Measurements from ENCODE around the gene CAPN15. TPM values are rescaled to one million over a fixed set of nuclear protein-coding genes. Genes with fewer than 3 reads are reported as not detected.

Gene CAPN15
- total RNA-seq, 2 experiments from 2014 or later = 32.9 to 54.0 TPM

GRCh38 chr16:591892-592517, 64.5 kb downstream of the CAPN15 start:
- intact Hi-C loops (cut with micrococcal nuclease; ENCODE audit: unreplicated experiment) = no loop called here
- no peaks in the 10 kb centered on the region for H4K20me1 ChIP-seq (ENCODE audit: insufficient read depth, low read length)
- H2AFZ ChIP-seq (ENCODE audit: low read length) = no peak overlapping the region
- TF ChIP-seq CTCF (conservative IDR thresholded peaks at IDR 0.05; ENCODE audit: low read length) = no peak
- no peak for TF ChIP-seq EZH2phosphoT487 (IDR thresholded peaks at IDR 0.05; ENCODE audit: borderline replicate concordance, low read depth, low read length)
- no peak overlapping the region for H3K4me3 ChIP-seq (ENCODE audit: low read depth, low read length, poor library complexity, severe bottlenecking)
- no peaks in the 10 kb centered on the region for H3K9me2 ChIP-seq (ENCODE audit: insufficient read depth, low read length)
- peaks cover 25% of the 10 kb centered on the region for H3K4me1 ChIP-seq (ENCODE audit: insufficient read depth, low read length, poor library complexity, severe bottlenecking)
- peaks cover 4% of the 10 kb centered on the region; the same call in 1 of the 2 replicates for H3K36me3 ChIP-seq (ENCODE audit: insufficient read depth, low read length)
- POLR2A ChIA-PET = no interaction called here
- BruUV-seq (replicated peaks) = no TSS peak
- H3K4me2 ChIP-seq (ENCODE audit: low read length) = no peak overlapping the region
- DNase-seq (ENCODE audit: low spot score) = no peak
- H3K79me2 ChIP-seq (ENCODE audit: insufficient read depth, low read depth, low read length) = peaks cover 20% of the 10 kb centered on the region; the same call in 1 of the 2 replicates
- H3K9me3 ChIP-seq (ENCODE audit: low read length) = no peaks in the 10 kb centered on the region
- H3K27ac ChIP-seq (ENCODE audit: low read depth, low read length, poor library complexity, severe bottlenecking) = no peak overlapping the region
- CTCF ChIA-PET (ENCODE audit: unreplicated experiment) = no interaction called here

DNA sequence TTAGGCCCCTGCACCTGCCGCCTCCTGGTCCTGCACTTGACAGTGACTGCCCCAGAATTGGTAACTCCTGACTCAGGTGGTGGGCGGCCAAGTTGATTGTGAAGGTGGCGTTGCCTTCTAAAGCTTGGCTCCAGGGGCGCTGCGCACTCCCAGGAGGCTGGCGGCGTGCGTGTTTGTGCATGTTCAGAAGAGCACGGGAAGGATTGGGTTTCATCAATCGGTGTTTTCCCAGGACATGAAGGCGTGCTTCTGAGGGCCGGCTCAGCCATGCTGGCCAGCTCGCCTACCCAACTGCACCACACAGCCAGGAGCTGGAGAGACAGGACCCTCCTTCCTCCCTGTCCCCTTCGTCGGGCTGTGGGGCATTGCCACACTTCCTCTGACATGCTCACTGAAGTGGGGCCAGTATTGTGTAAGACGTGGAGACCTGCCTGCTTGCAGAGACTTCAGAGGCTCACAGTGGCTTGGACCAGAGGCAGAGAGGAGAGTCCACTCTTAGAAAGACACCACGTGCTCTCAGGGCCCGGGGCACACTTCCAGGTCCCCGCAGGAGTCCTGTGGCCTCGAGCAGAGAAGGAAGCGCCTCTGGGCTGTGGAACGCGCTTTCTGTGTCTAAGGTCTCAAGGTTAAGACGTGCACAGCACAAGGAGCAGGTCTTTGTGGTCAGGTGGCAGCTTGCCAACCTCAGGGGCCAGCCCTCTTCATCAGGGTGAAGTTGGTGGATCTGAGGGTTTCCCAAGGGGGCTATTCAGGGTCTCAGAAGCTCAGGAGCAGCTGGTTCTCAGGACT, 65.2 kb downstream of the CAPN15 start:
- CTCF ChIA-PET (ENCODE audit: unreplicated experiment) = interaction anchor here (0.6 kb wide), 1 partner anchor 212 kb away, joined by 3 read pairs; no protein-coding TSS in a partner anchor
- Histone ChIP-seq H3K4me1 (ENCODE audit: insufficient read depth, low read length, poor library complexity, severe bottlenecking) (peaks cover 18% of the 10 kb centered on the region), H3K36me3 (ENCODE audit: insufficient read depth, low read length) (no peaks in the 10 kb centered on the region), H3K9me3 (ENCODE audit: low read length) (no peaks in the 10 kb centered on the region), H3K4me3 (ENCODE audit: low read depth, low read length, poor library complexity, severe bottlenecking) (no peak overlapping the region), H3K27ac (ENCODE audit: low read depth, low read length, poor library complexity, severe bottlenecking) (no peak overlapping the region), H2AFZ (ENCODE audit: low read length) (no peak overlapping the region), H4K20me1 (ENCODE audit: insufficient read depth, low read length) (no peaks in the 10 kb centered on the region), H3K4me2 (ENCODE audit: low read length) (no peak overlapping the region), H3K79me2 (ENCODE audit: insufficient read depth, low read depth, low read length) (peaks cover 14% of the 10 kb centered on the region; the same call in 1 of the 2 replicates), H3K9me2 (ENCODE audit: insufficient read depth, low read length) (no peaks in the 10 kb centered on the region)
- no peak for DNase-seq (ENCODE audit: low spot score)
- BruUV-seq (replicated peaks) = no TSS peak
- POLR2A ChIA-PET = interaction anchor here (0.5 to 1.2 kb wide), 2 partner anchors 9 to 44 kb away, joined by 3 read pairs; partner anchors contain the start of gene METTL26
- TF ChIP-seq CTCF (conservative IDR thresholded peaks at IDR 0.05; ENCODE audit: low read length) (no peak), EZH2phosphoT487 (IDR thresholded peaks at IDR 0.05; ENCODE audit: borderline replicate concordance, low read depth, low read length) (no peak)
- intact Hi-C loops (cut with micrococcal nuclease; ENCODE audit: unreplicated experiment) = no loop called here
